Activated naive CD4-positive, alpha-beta T cell treated with anti-CD3 and anti-CD28 coated beads for 36 hours (primary cell): Measurements from ENCODE around the gene TFDP2. TPM values are rescaled to one million over a fixed set of nuclear protein-coding genes. Genes with fewer than 3 reads are reported as not detected.
"Not testable (repeated sequence)": the region's sequence is repeated elsewhere in the genome, so short reads cannot be mapped to it uniquely, and the experiment has no call there.

Experiments used
- CTCF ChIA-PET: fragments of 350-600 bp; sonication (Branson Sonifier 250); formaldehyde crosslinking; loops from one replicate; lab custom pipeline; 2021; ENCODE audit warnings: antibody characterized with exemption; lab: Charles Lee
- DNase-seq: peaks from one replicate; pipeline ENCODE4 v3.0.0-alpha.2; 2020
- H3K27ac Mint-ChIP-seq: one replicate; pipeline ENCODE4 v1.8.0; 2021; ENCODE audit warnings: mild to moderate bottlenecking, mixed read lengths
- H3K27me3 Mint-ChIP-seq: one replicate; pipeline ENCODE4 v1.8.0; 2021; ENCODE audit warnings: low read depth, mixed read lengths
- H3K36me3 Mint-ChIP-seq: one replicate; pipeline ENCODE4 v1.8.0; 2021; ENCODE audit warnings: low read depth, mixed read lengths
- H3K4me1 Mint-ChIP-seq: one replicate; pipeline ENCODE4 v1.8.0; 2021; ENCODE audit warnings: low read depth, mixed read lengths
- H3K4me3 Mint-ChIP-seq: one replicate; pipeline ENCODE4 v1.8.0; 2021; ENCODE audit warnings: mild to moderate bottlenecking, moderate library complexity, mixed read lengths
- H3K9me3 Mint-ChIP-seq: one replicate; pipeline ENCODE4 v1.8.0; 2021; ENCODE audit warnings: mixed read lengths
- intact Hi-C: fragments of 100-400 bp; cut with micrococcal nuclease; formaldehyde crosslinking; loops from one replicate; pipeline ENCODE4 v1.15.1; 2023
- total RNA-seq, 2 experiments: library from RNA; stranded (reverse); gene quantifications; one replicate each; pipeline ENCODE4 v1.2.3, GENCODE V29; 2021

TFDP2 gene
- total RNA-seq, 2 experiments from 2014 or later = 23.0 to 25.0 TPM

DNA sequence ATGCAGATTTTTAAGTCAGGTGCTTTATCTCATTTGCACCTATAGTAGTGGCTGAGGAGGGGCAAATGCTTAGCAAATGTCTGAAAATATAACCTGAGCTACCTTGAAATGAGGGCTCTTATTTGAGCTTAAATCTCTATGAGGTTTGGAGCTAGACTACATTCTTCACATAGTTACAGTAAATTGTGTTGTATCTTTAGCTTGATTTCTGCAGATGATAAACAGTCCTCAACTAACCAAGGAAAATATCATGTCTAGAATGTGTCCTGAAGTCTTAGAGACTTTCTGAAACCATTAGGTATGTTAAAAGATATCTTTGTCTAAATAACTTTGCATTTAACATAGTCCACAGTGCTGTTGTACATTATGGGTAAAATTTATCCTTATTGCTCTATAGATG is 145.3 kb downstream of the TFDP2 start:
- no peak for DNase-seq
- H3K4me3 Mint-ChIP-seq = no peak overlapping the region
- CTCF ChIA-PET = no interaction called here
- no peaks in the 10 kb centered on the region for H3K36me3 Mint-ChIP-seq
- H3K9me3 Mint-ChIP-seq = no peaks in the 10 kb centered on the region
- H3K27me3 Mint-ChIP-seq = no peaks in the 10 kb centered on the region
- H3K27ac Mint-ChIP-seq = no peak overlapping the region
- H3K4me1 Mint-ChIP-seq = no peaks in the 10 kb centered on the region
- intact Hi-C loops = no loop called here

DNA sequence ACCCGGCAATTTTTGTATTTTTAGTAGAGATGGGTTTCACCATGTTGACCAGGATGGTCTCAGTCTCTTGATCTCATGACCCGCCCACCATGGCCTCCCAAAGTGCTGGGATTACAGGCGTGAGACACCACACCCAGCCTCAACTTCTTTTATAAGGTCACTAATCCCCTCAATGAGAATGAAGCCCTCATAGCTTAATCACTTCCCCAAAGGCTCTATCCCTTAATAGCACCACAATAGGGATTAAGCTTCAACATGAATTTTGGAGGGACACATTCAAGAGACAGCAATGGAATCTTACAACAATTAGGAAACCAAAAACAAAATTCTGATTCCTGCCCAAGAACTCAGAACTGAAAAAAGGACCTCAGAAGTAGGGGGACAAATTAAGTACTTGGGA is 146.1 kb downstream of the TFDP2 start:
- H3K9me3 Mint-ChIP-seq = no peaks in the 10 kb centered on the region
- intact Hi-C loops = no loop called here
- H3K4me3 Mint-ChIP-seq = no peak overlapping the region
- DNase-seq = no peak
- CTCF ChIA-PET = no interaction called here
- no peaks in the 10 kb centered on the region for H3K27me3 Mint-ChIP-seq
- H3K36me3 Mint-ChIP-seq = no peaks in the 10 kb centered on the region
- no peaks in the 10 kb centered on the region for H3K4me1 Mint-ChIP-seq
- no peak overlapping the region for H3K27ac Mint-ChIP-seq

DNA sequence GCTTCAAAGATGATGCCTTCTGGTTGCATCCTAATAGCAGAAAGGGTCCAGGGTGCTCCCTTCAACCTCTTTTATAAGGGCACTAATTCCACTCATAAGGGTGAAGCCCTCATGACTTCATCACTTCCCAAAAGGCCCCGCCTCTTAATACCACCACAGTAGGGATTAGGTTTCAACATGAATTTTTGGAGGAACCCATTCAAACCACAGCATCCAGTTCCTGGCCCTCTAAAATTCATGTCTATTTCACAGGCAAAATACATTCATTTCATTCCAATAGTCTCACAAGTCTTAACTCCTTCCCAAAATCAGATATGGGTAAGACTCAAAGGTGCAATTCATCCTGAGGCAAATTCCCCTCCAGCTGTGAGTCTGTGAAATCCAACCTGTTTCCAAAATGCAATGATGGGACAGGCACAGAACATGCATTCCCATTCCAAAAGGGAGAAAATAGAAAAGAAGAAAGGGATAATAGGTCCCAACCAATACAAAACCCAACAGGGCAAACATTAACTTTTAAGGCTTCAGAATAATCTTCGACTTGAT is 148.9 kb downstream of the TFDP2 start:
- CTCF ChIA-PET = no interaction called here
- H3K4me1 Mint-ChIP-seq = no peaks in the 10 kb centered on the region
- H3K27me3 Mint-ChIP-seq = no peaks in the 10 kb centered on the region
- no peaks in the 10 kb centered on the region for H3K9me3 Mint-ChIP-seq
- intact Hi-C loops = no loop called here
- H3K27ac Mint-ChIP-seq = no peak overlapping the region
- no peaks in the 10 kb centered on the region for H3K36me3 Mint-ChIP-seq
- DNase-seq = no peak
- H3K4me3 Mint-ChIP-seq = no peak overlapping the region

DNA sequence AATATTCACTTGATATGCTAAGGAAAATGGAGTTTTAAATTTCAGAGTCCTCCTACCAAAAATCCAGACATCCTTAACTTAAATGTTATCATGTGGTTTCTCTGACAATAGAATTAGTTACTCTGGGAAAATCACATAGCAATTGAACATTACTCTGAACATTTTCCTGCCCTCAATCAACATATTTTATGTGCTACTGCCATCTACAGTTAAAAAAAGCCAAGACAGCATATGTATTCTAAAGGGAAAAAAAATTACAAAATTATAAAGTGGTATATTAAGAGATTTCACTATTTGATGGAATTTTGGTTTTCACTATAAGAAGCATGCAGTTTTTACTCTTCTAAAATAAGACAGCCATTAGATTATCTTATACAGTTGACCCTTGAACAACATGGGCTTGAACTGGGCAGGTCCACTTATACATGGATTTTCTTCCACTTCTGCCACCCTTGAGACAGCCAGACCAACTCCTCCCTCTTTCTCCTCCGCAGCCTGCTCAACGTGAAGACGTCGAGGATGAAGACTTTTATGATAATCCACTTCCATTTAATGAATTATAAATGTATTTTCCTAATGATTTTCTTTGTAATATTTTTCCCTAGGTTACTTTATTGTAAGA is 150.6 kb downstream of the TFDP2 start:
- intact Hi-C loops = loop anchor here (1.0 to 10.0 kb wide), 2 partner anchors 260 to 424 kb away; partner anchors contain the start of gene RNF7

DNA sequence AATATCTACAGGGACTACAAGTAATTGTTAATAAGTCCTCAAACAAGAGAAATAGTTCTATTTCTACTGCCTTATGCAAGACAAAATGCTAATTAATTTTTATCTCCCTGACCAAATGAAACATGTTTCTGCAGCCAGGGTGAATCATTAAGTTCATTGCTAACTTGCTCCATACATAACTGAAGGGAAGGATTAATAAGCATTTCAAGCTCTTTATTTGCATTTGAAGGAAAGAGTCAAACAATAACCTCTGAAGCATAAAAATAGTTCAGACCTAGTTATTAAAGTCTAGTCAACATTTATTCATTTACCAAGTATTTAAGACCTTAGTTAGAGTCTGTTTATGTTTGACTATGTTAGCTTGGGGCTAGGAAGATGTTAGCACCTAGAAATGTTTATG is 152.9 kb downstream of the TFDP2 start:
- no peaks in the 10 kb centered on the region for H3K9me3 Mint-ChIP-seq
- H3K27me3 Mint-ChIP-seq = no peaks in the 10 kb centered on the region
- no peak overlapping the region for H3K27ac Mint-ChIP-seq
- no peaks in the 10 kb centered on the region for H3K4me1 Mint-ChIP-seq
- intact Hi-C loops = loop anchor here (10.0 kb wide), 1 partner anchor 422 kb away; no protein-coding TSS in a partner anchor
- no peak overlapping the region for H3K4me3 Mint-ChIP-seq
- no peaks in the 10 kb centered on the region for H3K36me3 Mint-ChIP-seq
- CTCF ChIA-PET = interaction anchor here (1.2 kb wide), 1 partner anchor 15 kb away, joined by 3 read pairs; no protein-coding TSS in a partner anchor
- DNase-seq = no peak

More for the DNA sequence above, 150.6 kb downstream of the TFDP2 start:
- Mint-ChIP-seq H3K4me1 (no peaks in the 10 kb centered on the region), H3K27me3 (no peaks in the 10 kb centered on the region), H3K9me3 (no peaks in the 10 kb centered on the region), H3K4me3 (no peak overlapping the region), H3K36me3 (no peaks in the 10 kb centered on the region), H3K27ac (no peak overlapping the region)
- CTCF ChIA-PET = interaction anchor here (0.6 to 1.2 kb wide), 2 partner anchors 49 to 58 kb away, joined by 3 read pairs; no protein-coding TSS in a partner anchor
- DNase-seq = no peak

DNA sequence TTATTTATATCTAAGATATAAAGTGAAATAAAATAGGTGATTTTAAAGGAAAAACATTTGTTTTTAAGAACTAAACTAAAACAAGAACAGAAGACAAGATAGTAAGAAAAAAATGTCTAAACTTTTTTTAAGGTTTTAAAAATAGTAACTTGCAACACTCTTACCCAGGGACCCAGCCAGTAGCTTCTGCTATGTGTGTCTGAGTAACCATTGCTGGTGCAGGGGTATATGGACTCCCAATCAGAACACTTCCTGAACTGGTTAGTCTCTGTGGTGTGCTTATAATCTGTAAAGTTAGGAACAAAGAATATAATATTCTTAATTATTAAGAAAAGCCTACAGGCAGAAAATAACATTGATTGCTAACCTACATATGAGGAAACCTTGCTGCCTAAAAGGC is 154.5 kb downstream of the TFDP2 start:
- DNase-seq = no peak
- no peak overlapping the region for H3K4me3 Mint-ChIP-seq
- no peaks in the 10 kb centered on the region for H3K4me1 Mint-ChIP-seq
- no peaks in the 10 kb centered on the region for H3K36me3 Mint-ChIP-seq
- no peaks in the 10 kb centered on the region for H3K27me3 Mint-ChIP-seq
- CTCF ChIA-PET = no interaction called here
- intact Hi-C loops = loop anchor here (10.0 kb wide), 1 partner anchor 420 kb away; no protein-coding TSS in a partner anchor
- H3K9me3 Mint-ChIP-seq = no peaks in the 10 kb centered on the region
- H3K27ac Mint-ChIP-seq = no peak overlapping the region

DNA sequence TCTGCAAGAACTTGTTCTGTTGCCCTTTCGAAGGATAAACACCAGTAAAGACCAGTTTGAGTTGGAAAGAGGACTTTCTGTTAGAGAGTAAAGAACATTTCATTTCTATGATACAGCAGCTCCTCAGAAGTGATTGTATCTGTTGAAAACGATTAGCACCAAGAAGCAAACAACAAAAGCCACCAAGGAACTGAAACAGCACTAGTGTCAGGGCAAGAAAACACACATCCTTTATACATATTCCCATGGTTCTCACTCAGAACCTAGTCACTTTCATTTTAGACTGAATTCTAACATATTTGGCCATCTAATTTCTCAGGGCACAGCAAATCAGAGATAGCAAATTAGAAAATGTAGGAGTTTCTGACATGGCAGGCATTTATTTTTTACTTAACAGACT is 156.8 kb downstream of the TFDP2 start:
- no peak overlapping the region for H3K27ac Mint-ChIP-seq
- no peaks in the 10 kb centered on the region for H3K9me3 Mint-ChIP-seq
- intact Hi-C loops = loop anchor here (10.0 kb wide), 1 partner anchor 418 kb away; no protein-coding TSS in a partner anchor
- CTCF ChIA-PET = no interaction called here
- H3K36me3 Mint-ChIP-seq = no peaks in the 10 kb centered on the region
- H3K27me3 Mint-ChIP-seq = no peaks in the 10 kb centered on the region
- no peak overlapping the region for H3K4me3 Mint-ChIP-seq
- no peak for DNase-seq
- H3K4me1 Mint-ChIP-seq = no peaks in the 10 kb centered on the region

DNA sequence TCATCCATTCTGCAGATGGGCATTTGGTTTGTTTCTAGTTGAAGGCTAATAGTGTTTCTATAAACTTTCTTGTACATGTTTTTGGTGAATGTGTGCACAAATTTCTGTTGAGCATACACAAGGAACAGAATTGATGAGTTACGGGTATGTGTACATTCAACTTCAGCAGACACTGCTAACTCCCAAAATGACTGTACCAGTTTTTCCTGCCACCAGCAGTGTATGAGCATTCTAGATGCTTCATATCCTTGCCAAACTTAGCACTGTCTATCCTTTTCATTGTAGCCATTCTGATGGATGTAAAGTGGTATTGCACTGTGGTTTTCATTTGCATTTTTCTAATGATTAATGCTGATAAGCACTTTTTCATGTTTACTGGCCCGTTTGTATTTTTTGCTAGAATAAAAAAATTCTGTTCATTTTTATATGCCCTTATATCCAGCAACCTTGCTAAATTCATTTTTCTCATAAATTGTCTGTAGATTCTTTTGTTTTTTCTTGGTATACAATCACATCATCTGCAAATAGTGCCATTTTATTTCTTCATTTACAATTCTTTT is 162.7 kb downstream of the TFDP2 start:
- intact Hi-C loops = no loop called here
- H3K27ac Mint-ChIP-seq = no peak overlapping the region
- no peaks in the 10 kb centered on the region for H3K9me3 Mint-ChIP-seq
- CTCF ChIA-PET = interaction anchor here (1.0 kb wide), 1 partner anchor 21 kb away, joined by 3 read pairs; no protein-coding TSS in a partner anchor
- no peaks in the 10 kb centered on the region for H3K27me3 Mint-ChIP-seq
- peaks cover 2% of the 10 kb centered on the region for H3K36me3 Mint-ChIP-seq
- no peaks in the 10 kb centered on the region for H3K4me1 Mint-ChIP-seq
- DNase-seq = no peak
- H3K4me3 Mint-ChIP-seq = no peak overlapping the region

DNA sequence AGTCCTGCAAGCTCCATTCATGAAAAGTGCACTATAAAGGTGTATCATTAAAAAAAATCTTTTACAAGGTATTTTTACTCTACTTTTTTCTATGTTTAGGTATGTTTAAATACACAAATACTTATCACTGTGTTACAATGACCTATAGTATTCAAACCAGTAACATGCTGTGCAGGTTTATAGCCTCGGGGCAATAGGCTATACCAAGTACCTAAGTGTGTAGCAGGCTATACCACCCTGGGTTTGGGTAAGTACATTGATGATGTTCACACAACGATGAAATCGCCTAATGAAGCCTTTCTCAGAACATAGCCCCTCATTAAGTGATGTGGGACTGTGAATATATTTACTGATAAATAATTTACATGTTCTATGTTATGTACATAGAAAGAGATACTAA is 168.3 kb downstream of the TFDP2 start:
- CTCF ChIA-PET = interaction anchor here (0.8 kb wide), 1 partner anchor 15 kb away, joined by 3 read pairs; no protein-coding TSS in a partner anchor

DNA sequence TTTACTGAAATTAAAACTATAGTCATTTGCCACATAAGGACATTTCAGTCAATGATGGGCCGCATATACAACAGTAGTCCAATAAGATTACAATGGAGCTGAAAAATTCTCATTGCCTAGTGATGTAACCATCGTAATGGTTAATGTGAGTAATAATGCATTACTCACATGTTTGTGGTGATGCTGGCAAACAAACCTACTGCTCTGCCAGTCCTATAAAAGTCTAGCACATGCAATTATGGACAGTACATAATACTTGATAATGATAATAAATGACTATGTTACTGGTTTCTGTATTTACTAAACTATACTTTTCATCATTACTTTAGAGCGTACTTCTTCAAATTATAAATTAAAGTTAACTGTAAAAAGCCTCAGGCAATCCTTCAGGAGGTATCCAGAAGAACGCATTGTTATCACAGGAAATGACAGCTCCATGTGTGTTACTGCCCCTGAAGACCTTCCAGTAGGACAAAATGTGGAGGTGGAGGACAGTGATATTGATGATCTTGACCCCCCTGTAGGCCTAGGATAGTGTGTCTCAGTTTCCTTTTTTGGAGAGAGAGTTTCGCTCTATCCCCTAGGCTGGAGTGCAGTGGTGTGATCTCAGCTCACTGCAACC is 170.2 kb downstream of the TFDP2 start:
- CTCF ChIA-PET = no interaction called here
- Mint-ChIP-seq H3K4me1 (no peaks in the 10 kb centered on the region), H3K27ac (no peak overlapping the region), H3K36me3 (peaks cover 4% of the 10 kb centered on the region), H3K4me3 (no peak overlapping the region), H3K9me3 (no peaks in the 10 kb centered on the region), H3K27me3 (no peaks in the 10 kb centered on the region)
- DNase-seq = no peak
- intact Hi-C loops = no loop called here

More for the DNA sequence above, 168.3 kb downstream of the TFDP2 start:
- Mint-ChIP-seq H3K36me3 (peaks cover 5% of the 10 kb centered on the region), H3K27ac (no peak overlapping the region), H3K9me3 (no peaks in the 10 kb centered on the region), H3K4me3 (no peak overlapping the region), H3K4me1 (no peaks in the 10 kb centered on the region), H3K27me3 (no peaks in the 10 kb centered on the region)
- intact Hi-C loops = no loop called here
- no peak for DNase-seq

DNA sequence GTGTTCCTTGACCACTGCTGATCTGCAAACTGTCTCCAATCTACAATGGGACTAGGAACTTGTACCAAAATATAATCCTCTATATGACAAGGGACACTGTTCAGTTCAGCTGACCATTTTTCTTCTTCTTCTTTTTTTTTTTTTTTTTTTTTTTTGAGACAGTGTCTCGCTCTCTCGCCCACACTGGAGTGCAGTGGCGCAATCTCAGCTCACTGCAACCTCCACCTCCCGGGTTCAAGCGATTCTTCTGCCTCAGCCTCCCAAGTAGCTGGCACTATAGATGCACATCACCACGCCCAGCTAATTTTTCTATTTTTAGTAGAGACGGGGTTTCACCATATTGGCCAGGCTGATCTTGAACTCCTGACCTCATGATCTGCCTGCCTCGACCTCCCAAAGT is 174.6 kb downstream of the TFDP2 start:
- H3K27ac Mint-ChIP-seq, H3K4me1 Mint-ChIP-seq, CTCF ChIA-PET, H3K4me3 Mint-ChIP-seq, intact Hi-C loops, H3K27me3 Mint-ChIP-seq, DNase-seq, H3K9me3 Mint-ChIP-seq, H3K36me3 Mint-ChIP-seq: not testable (repeated sequence)

DNA sequence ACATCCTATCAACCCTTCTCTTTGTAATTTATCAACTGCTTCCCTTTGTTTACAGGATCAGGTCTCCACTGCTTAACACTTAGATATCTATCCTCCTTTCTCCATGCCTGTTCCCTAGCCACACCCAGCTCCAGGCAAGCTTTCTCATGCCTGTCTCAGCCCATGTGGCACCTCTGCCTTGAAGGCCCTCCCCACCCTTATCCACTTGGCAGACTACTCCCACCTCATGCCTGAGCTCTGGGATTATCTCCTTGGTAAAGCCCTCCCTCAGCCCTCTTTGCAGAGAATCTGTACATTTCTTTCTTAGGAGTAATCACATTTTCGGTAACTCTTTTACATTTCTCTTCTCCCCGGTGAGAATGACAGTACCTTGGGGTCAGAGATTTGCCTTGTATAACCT is 176.9 kb downstream of the TFDP2 start:
- no peaks in the 10 kb centered on the region for H3K4me1 Mint-ChIP-seq
- no peak overlapping the region for H3K4me3 Mint-ChIP-seq
- no peak for DNase-seq
- CTCF ChIA-PET = interaction anchor here (0.5 to 0.6 kb wide), 2 partner anchors 136 to 326 kb away, joined by 3 to 4 read pairs; no protein-coding TSS in a partner anchor
- no peak overlapping the region for H3K27ac Mint-ChIP-seq
- H3K36me3 Mint-ChIP-seq = no peaks in the 10 kb centered on the region
- intact Hi-C loops = no loop called here
- no peaks in the 10 kb centered on the region for H3K27me3 Mint-ChIP-seq
- H3K9me3 Mint-ChIP-seq = no peaks in the 10 kb centered on the region
